HCT116 (cell line): Measurements from ENCODE around the gene GPR27.

ENCODE experiments used
- ATF3 ChIP-seq: IDR thresholded peaks from 2 replicates; pipeline ENCODE4 v1.6.1; 2012
- CEBPB ChIP-seq: IDR thresholded peaks from 2 replicates; pipeline ENCODE4 v1.6.1; 2012; ENCODE audit warnings: low read depth
- CTCF ChIP-seq, 3 experiments: fragments of 200-600 bp in 1 of 3; sonication (generic) in 1 of 3; IDR thresholded peaks in 2 of 3; conservative IDR thresholded peaks in 1 of 3; 2 replicates each; pipeline ENCODE4 v1.5.1; 2012 to 2017; ENCODE audit warnings: low read depth in 2 of 3, low read length in 2 of 3, antibody characterized with exemption in 1 of 3, borderline replicate concordance in 1 of 3, control low read depth in 1 of 3, mild to moderate bottlenecking in 1 of 3, mixed read lengths in 1 of 3, mixed run types in 1 of 3, moderate library complexity in 1 of 3; ENCODE audit not compliant: insufficient read depth in 1 of 3
- ELF1 ChIP-seq: IDR thresholded peaks from 2 replicates; pipeline ENCODE4 v1.6.1; 2012; ENCODE audit warnings: low read depth, borderline replicate concordance
- EZH2 ChIP-seq: fragments of 200-600 bp; sonication (generic); IDR thresholded peaks from 2 replicates; pipeline ENCODE4 v1.6.1; 2017; ENCODE audit warnings: antibody characterized with exemption, mixed run types
- POLR2A ChIP-seq: IDR thresholded peaks from 2 replicates; pipeline ENCODE4 v1.7.0; 2011; ENCODE audit warnings: borderline replicate concordance; ENCODE audit not compliant: insufficient read depth, insufficient read length; ENCODE audit errors: extremely low read depth
- POLR2AphosphoS5 ChIP-seq: IDR thresholded peaks from 2 replicates; pipeline ENCODE4 v1.6.1; 2011; ENCODE audit warnings: mild to moderate bottlenecking, low read depth, low read length, moderate library complexity
- SIN3A ChIP-seq: IDR thresholded peaks from 2 replicates; pipeline ENCODE4 v1.6.1; 2012; ENCODE audit warnings: low read depth
- SP1 ChIP-seq: IDR thresholded peaks from 2 replicates; pipeline ENCODE4 v1.6.1; 2012; ENCODE audit warnings: low read depth
- SRF ChIP-seq: IDR thresholded peaks from 2 replicates; pipeline ENCODE4 v1.6.1; 2012; ENCODE audit warnings: low read depth

GRCh38 chr3:71758091-71758490, 4.4 kb downstream of the GPR27 start:
- TF ChIP-seq SIN3A = no peak
- no peak for TF ChIP-seq POLR2A
- no peak for TF ChIP-seq CTCF (IDR thresholded peaks at IDR 0.05 in 2 of 3, conservative IDR thresholded peaks at IDR 0.05 in 1 of 3; ENCODE audit: borderline replicate concordance in 1 of 3, insufficient read depth in 1 of 3, low read depth in 2 of 3, low read length in 2 of 3)
- no peak for TF ChIP-seq ELF1
- no peak for TF ChIP-seq CEBPB
- TF ChIP-seq POLR2AphosphoS5 = no peak
- TF ChIP-seq SRF = no peak
- no peak for TF ChIP-seq ATF3
- TF ChIP-seq SP1 = no peak
- TF ChIP-seq EZH2 = no peak
